ENCODE results near the gene COQ4. TPM values are rescaled to one million over a fixed set of nuclear protein-coding genes. Genes with fewer than 3 reads are reported as not detected.

Gene COQ4
- total RNA-seq, 1 experiment from 2014 or later = 45.8 TPM

DNA sequence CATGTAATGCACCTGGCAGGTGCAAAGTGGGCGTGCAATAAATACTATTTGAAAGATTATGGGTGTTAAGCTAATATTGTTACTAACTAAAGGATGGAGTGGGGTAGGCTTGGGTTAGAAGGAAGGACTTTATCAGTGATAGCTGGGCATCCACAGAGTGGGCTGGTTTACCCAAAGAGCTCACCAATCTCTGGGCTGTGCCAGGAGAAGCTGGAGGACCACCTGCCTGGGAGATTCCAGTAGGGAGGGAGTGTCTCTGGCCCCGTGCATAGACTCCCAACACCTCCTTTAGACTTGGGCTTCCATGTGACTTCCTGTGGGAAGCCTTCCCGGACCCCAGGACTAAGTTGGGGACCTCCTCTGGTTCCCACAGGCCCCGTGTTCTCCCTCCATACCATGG, 42.9 kb downstream of the COQ4 start:
- Histone ChIP-seq H3K27me3 (ENCODE audit: insufficient read depth, low read length) (no peaks in the 10 kb centered on the region), H3K9me3 (ENCODE audit: control insufficient read depth in 1 of 2, insufficient read depth in 1 of 2, low read depth in 1 of 2, low read length in 2 of 2) (no peaks in the 10 kb centered on the region), H2AFZ (ENCODE audit: low read depth, low read length, poor library complexity, severe bottlenecking) (no peak overlapping the region), H4K20me1 (ENCODE audit: insufficient read depth) (no peaks in the 10 kb centered on the region), H3K27ac (ENCODE audit: low read depth, low read length) (no peak overlapping the region), H3K9me2 (ENCODE audit: insufficient read depth) (no peaks in the 10 kb centered on the region), H3K4me2 (ENCODE audit: low read length) (no peak overlapping the region), H3K4me3 (replicated peaks in 1 of 2; ENCODE audit: low read depth in 1 of 2, low read length in 2 of 2) (no peak overlapping the region), H3K4me1 (ENCODE audit: control insufficient read depth in 1 of 2, insufficient read depth in 2 of 2, low read length in 2 of 2) (peaks cover 12 to 21% of the 10 kb centered on the region in 2 experiments; a peak in 3 of 4 replicates), H3K36me3 (ENCODE audit: control insufficient read depth in 1 of 2, insufficient read depth in 2 of 2, low read length in 2 of 2) (no peaks in the 10 kb centered on the region), H3K79me2 (ENCODE audit: insufficient read depth, low read length) (no peaks in the 10 kb centered on the region), H3K9ac (ENCODE audit: low read length) (no peak overlapping the region)
- CTCF ChIA-PET = no interaction called here
- ATAC-seq (no peak), DNase-seq (ENCODE audit: low read depth, low spot score) (no peak)
- POLR2A ChIA-PET = no interaction called here
- intact Hi-C loops (cut with micrococcal nuclease) = no loop called here
- RAD21 ChIA-PET (ENCODE audit: low non-redundant PET in 1 of 2, low total read pairs in 2 of 2, uncharacterized antibody in 2 of 2, unreplicated experiment in 2 of 2) = no interaction called here
- BruUV-seq (replicated peaks) = no TSS peak
- no peak for TF ChIP-seq CEBPB (IDR thresholded peaks at IDR 0.05; ENCODE audit: low read depth)
- TF ChIP-seq SRF (IDR thresholded peaks at IDR 0.05; ENCODE audit: low read depth) = no peak
- TF ChIP-seq, protein P1, sequence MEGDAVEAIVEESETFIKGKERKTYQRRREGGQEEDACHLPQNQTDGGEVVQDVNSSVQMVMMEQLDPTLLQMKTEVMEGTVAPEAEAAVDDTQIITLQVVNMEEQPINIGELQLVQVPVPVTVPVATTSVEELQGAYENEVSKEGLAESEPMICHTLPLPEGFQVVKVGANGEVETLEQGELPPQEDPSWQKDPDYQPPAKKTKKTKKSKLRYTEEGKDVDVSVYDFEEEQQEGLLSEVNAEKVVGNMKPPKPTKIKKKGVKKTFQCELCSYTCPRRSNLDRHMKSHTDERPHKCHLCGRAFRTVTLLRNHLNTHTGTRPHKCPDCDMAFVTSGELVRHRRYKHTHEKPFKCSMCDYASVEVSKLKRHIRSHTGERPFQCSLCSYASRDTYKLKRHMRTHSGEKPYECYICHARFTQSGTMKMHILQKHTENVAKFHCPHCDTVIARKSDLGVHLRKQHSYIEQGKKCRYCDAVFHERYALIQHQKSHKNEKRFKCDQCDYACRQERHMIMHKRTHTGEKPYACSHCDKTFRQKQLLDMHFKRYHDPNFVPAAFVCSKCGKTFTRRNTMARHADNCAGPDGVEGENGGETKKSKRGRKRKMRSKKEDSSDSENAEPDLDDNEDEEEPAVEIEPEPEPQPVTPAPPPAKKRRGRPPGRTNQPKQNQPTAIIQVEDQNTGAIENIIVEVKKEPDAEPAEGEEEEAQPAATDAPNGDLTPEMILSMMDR (IDR thresholded peaks at IDR 0.05 in 2 of 3, conservative IDR thresholded peaks at IDR 0.05 in 1 of 3; ENCODE audit: borderline replicate concordance in 1 of 3, insufficient read depth in 1 of 3, low read depth in 2 of 3, low read length in 2 of 3) = no peak
- no peak for TF ChIP-seq SIN3A (IDR thresholded peaks at IDR 0.05; ENCODE audit: low read depth)
- no peak for TF ChIP-seq JUND (IDR thresholded peaks at IDR 0.05)
- TF ChIP-seq ZBTB33 (IDR thresholded peaks at IDR 0.05; ENCODE audit: extremely low read depth, insufficient replicate concordance, low read length) = no peak

Data from HCT116 (cell line).